Kidney (tissue), 14 donors: ENCODE data around the gene GPR17. TPM values are rescaled to one million over a fixed set of nuclear protein-coding genes. Genes with fewer than 3 reads are reported as not detected.
A peak's percentile ranks its signal among the peaks of the same experiment; 100 is the strongest.

Source experiments
- DNase-seq, 5 donors: peaks; one replicate each; pipeline ENCODE4 v3.0.0-alpha.2; 2013 to 2020
- FAIRE-seq: peaks from 2 replicates; lab custom pipeline; 2012; peaks lifted over from hg19 to GRCh38; lab: Jason Lieb, UNC
- H3K27ac ChIP-seq, 2 donors: one replicate each; pipeline ENCODE4 v1.7.0; 2013; ENCODE audit warnings: low read depth in 2 of 2, low read length in 2 of 2, inconsistent platforms in 1 of 2
- H3K27me3 ChIP-seq: one replicate; pipeline ENCODE4 v1.7.1; 2013; ENCODE audit warnings: low read length, inconsistent platforms; ENCODE audit not compliant: control insufficient read depth, insufficient read depth
- H3K36me3 ChIP-seq, 3 donors: one replicate each; pipeline versions ENCODE4 v1.7.0 to v1.7.1; 2013; ENCODE audit warnings: low read length in 3 of 3, control low read depth in 1 of 3, inconsistent platforms in 1 of 3; ENCODE audit not compliant: insufficient read depth in 3 of 3, control insufficient read depth in 2 of 3
- H3K4me1 ChIP-seq, 3 donors: one replicate each; pipeline versions ENCODE4 v1.7.0 to v1.7.1; 2013; ENCODE audit warnings: low read length in 3 of 3, inconsistent platforms in 1 of 3, low read depth in 1 of 3; ENCODE audit not compliant: control insufficient read depth in 2 of 3, insufficient read depth in 2 of 3
- H3K4me3 ChIP-seq, 3 donors: one replicate each; pipeline versions ENCODE4 v1.7.0 to v1.8.1; 2013; ENCODE audit warnings: low read length in 3 of 3, control low read depth in 1 of 3, inconsistent platforms in 1 of 3
- H3K9ac ChIP-seq, 3 donors: one replicate each; pipeline versions ENCODE4 v1.7.0 to v1.7.1; 2013; ENCODE audit warnings: low read length in 3 of 3, control low read depth in 1 of 3, inconsistent platforms in 1 of 3
- H3K9me3 ChIP-seq, 3 donors: one replicate each; pipeline versions ENCODE4 v1.7.0 to v1.7.1; 2013; ENCODE audit warnings: low read length in 3 of 3, control low read depth in 1 of 3, inconsistent platforms in 1 of 3; ENCODE audit not compliant: control insufficient read depth in 2 of 3, insufficient read depth in 1 of 3
- CTCF ChIP-seq: IDR thresholded peaks from 3 replicates; pipeline ENCODE4 v1.5.1; 2012; ENCODE audit warnings: mild to moderate bottlenecking, moderate library complexity, borderline replicate concordance; ENCODE audit not compliant: insufficient read depth; ENCODE audit errors: extremely low read depth
- intact Hi-C: fragments of 100-400 bp; cut with DNase I; formaldehyde crosslinking; loops from one replicate; pipeline ENCODE4 v1.11.1; 2022
- polyA plus RNA-seq: library from polyadenylated mRNA; stranded (reverse); fragments of 350-450 nt; fragmentation: Illumina TruSeq; extraction: RNeasy Lipid Tissue Mini Kit (QIAGEN cat#74804); gene quantifications from one replicate; pipeline ENCODE4 v1.2.3, GENCODE V29; 2014; ENCODE audit warnings: low read depth, low replicate concordance; ENCODE audit not compliant: insufficient read depth
- total RNA-seq: library from RNA; stranded (reverse); fragmentation: NEBNext Ultra II Directional; extraction: Animal tissue kit (Norgen Biotek cat#: 25700); gene quantifications from one replicate; pipeline ENCODE4 v1.2.1, GENCODE V29; 2021
- donor health status: control.
- donor health status: control.
- donor health status: control.
- donor health status: control.
- donor health status: control.
- donor health status: DM: yes; HTN: yes; CAD: no.
- donor health status: Normal renal cell carcinoma (clear cell type).

The GPR17 gene
- total and polyA plus RNA-seq, 2 donors from 2014 or later = 0.39 to 0.50 TPM

- H3K9ac ChIP-seq = no peak overlapping the region
- FAIRE-seq = no peak
- peak overlapping the region in 1 of 3 donors; percentile 37 for H3K4me3 ChIP-seq
- H3K36me3 ChIP-seq = no peaks in the 10 kb centered on the region
- peak; percentile 30 for TF ChIP-seq CTCF
- peak in 4 of 5 donors; percentile 74 to 84 (median 76) for DNase-seq
- peaks cover 0 to 4% (median 0%) of the 10 kb centered on the region in 3 donors for H3K9me3 ChIP-seq
- peaks cover 0 to 5% (median 0%) of the 10 kb centered on the region in 3 donors for H3K4me1 ChIP-seq
- intact Hi-C loops = no loop called here
- no peak overlapping the region for H3K27ac ChIP-seq
- no peaks in the 10 kb centered on the region for H3K27me3 ChIP-seq
These were observed 49.8 kb downstream of the GPR17 start for GRCh38 chr2:127695491-127696472.

GRCh38 chr2:127697482-127698180 lies 51.7 kb downstream of the GPR17 start:
- no peaks in the 10 kb centered on the region for H3K9me3 ChIP-seq
- H3K27me3 ChIP-seq = no peaks in the 10 kb centered on the region
- intact Hi-C loops = no loop called here
- FAIRE-seq (no peak), DNase-seq (no peak)
- no peak overlapping the region for H3K4me3 ChIP-seq
- no peaks in the 10 kb centered on the region for H3K36me3 ChIP-seq
- no peak for TF ChIP-seq CTCF
- no peak overlapping the region for H3K27ac ChIP-seq
- no peak overlapping the region for H3K9ac ChIP-seq
- peaks cover 0 to 7% (median 5%) of the 10 kb centered on the region in 3 donors for H3K4me1 ChIP-seq

- no peaks in the 10 kb centered on the region for H3K27me3 ChIP-seq
- H3K27ac ChIP-seq = no peak overlapping the region
- no peak for DNase-seq
- intact Hi-C loops = no loop called here
- no peak overlapping the region for H3K9ac ChIP-seq
- no peak overlapping the region for H3K4me3 ChIP-seq
- no peak for FAIRE-seq
- H3K36me3 ChIP-seq = no peaks in the 10 kb centered on the region
- H3K4me1 ChIP-seq = peaks cover 0 to 14% (median 14%) of the 10 kb centered on the region in 3 donors
- no peaks in the 10 kb centered on the region for H3K9me3 ChIP-seq
- TF ChIP-seq CTCF = no peak
These were observed 52.8 kb downstream of the GPR17 start for GRCh38 chr2:127698553-127699355.
